SW 1271 (cell line): ENCODE data around the gene PROZ.

ENCODE experiments used
- DNase-seq, 2 experiments: peaks; one replicate each; lab custom pipeline; 2025; lab: John Stamatoyannopoulos, UW

Gene PROZ

DNA sequence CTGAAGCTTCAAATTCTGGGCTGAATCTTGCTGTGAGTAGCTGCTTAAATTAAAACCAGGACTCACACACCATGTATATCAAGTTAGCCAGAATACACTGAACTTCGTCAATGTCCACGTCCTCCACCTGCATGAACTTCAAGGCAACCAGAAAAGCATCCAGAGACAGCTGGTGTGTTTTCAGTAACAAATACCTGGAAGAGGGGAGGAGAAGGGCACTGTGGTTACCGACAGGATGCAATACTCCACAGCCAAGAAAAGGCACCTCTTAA lies 20.4 kb downstream of the PROZ start:
- no peak for DNase-seq

DNA sequence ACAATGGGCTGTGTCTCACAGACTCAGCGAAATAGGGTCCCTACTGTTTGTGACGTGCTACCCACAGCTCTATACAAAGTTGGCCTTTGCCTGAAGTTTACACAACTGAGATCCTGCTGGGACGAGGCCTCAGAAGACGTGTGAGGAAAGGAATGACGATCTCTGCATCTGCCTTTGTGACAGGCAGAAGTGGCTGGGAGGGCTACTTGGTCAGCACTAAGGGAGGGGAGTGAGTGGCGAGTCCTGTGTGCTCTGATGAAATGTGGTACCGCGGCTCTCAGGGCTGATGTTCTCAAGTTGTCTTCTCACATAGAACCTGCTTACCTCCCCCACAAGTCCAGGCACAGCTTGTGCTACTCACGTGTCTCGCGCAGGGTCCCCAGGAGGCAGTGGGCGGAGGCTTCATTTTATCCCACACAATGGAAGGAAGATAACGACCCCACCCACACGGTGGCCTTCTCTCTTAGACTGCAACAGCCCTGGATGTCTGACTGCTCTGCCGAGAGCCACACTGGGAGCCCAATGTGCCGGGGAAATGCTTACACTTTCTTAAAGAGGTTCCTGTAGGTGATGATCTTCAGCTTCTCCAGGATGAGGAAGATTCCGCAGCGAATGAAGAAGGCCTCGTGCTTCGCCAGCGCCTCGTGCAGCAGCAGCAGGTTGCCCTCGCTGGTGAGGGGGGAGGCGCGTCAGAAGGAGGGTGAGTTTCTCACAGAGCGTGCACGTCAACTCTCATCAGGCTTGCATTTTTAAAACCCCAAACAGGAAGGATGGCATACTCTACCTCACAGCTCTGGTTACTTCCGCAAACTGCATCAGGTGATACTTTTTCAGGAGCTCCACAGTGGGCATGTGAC lies 21.2 kb downstream of the PROZ start:
- no peak for DNase-seq

DNA sequence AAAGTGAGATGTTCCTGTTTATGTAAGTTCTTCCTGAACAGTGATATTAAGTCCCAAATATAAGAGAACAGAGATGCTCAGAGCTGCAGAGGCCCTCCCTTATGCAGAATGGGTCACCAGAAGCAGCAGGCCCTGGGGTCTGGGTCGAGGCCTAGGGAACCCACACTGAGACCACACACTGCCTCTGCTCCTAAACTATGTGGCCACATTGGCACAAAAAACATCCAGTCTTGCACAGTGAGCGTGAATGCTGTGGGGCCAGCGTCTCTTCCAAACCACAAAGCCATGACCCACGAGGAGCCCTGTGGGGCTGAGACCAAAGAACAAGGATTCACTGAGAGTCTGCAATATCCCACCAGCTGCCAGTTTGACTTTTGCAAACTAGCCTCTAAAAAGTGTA lies 23.6 kb downstream of the PROZ start:
- no peak for DNase-seq

DNA sequence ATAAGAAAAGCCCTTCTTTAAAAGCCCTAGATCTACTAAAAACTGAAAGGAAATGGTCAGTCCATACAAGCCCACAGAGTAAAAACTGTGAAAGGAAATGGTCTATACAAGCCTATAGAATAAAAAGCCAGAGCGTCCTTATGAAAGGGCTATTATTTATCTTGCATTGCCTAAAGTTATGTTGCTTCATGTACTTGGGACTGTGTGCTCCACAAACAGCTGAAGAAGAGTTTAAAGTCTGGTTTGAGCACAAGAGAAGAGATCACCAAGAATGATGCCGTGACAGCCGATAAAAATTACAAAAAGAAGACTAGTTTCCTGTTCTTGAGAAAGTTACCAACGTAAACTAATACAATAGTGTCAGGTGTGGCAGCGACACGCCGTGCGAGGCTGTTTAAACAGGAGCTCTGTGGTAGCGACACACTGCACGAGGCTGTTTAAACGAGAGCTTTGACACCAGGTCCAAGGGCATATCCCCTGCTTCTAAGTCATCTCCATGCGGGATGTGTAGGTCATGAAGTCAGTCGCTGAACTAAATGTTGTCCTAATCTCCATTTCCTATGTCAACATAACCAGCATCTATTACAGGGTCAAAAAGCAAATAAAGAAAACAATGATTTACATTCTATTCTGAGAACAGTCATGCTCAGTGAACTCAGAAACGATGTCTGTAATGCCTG lies 25.1 kb downstream of the PROZ start:
- no peak for DNase-seq

DNA sequence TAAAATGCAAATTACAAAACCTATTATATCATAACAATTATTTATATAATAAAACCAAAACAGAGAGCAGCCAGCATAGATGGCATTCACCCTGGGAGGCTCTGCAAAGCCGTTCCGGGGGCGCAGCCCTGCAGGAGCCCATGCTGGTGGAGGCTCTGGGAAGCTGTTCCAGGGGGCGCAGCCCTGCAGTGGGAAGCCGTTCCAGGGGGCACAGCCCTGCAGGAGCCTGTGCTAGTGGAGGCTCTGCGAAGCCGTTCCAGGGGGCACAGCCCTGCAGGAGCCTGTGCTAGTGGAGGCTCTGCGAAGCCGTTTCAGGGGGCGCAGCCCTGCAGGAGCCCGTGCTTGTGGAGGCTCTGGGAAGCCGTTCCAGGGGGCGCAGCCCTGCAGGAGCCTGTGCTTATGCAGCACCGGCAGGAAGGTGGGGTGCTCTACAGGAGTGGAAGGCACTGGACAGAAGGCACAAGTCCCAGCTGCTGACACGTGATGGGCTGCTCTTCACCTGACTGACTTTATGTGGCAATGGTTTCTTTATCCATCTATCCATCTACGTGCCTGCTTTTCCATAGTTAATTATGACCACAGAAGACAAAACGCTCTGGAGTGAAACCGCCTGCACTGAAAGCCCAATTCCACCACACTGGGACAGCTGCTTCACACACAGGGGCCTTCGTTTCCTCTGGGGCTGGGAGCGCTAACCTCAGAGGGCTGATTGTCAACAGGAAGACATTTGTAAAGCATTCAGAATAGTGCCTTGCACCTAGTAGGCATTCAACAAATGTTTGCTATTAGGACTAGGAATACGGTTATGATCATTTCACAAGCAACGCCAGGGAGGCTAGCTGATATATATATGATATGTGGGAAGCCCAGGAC lies 26.4 kb downstream of the PROZ start:
- DNase-seq = no peak

DNA sequence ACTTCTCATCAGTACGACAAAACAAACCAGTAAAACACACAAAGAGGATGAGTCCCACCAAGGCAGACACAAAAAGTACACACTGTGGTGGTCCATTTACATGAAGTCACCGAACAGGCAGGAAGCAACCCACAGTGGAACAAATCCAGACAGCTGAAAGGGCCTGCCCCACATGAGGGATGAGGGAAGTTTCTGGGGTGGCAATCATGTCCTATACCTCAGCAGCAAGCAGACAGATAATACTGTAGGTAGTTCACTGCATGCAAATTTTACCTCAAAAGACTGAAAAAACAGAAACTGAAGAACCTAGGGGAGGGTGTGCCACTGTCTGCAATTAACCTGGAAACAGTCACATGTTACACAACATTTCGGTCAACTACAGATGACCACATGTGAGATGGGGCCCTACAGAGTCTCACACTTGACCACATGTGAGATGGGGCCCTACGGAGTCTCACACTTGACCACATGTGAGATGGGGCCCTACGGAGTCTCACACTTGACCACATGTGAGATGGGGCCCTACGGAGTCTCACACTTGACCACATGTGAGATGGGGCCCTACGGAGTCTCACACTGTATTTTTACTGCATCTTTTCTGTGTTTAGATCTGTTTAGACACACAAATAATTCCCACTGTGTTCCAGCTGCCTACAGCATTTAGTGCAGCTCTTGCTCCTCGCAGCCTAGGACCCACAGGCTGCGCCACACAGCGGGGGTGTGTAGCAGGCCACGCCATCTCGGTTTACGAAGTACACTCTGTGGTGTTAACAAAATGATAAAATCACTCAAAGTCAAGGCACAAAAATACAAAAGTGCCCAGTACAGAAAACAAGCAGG lies 27.8 kb downstream of the PROZ start:
- no peak for DNase-seq

DNA sequence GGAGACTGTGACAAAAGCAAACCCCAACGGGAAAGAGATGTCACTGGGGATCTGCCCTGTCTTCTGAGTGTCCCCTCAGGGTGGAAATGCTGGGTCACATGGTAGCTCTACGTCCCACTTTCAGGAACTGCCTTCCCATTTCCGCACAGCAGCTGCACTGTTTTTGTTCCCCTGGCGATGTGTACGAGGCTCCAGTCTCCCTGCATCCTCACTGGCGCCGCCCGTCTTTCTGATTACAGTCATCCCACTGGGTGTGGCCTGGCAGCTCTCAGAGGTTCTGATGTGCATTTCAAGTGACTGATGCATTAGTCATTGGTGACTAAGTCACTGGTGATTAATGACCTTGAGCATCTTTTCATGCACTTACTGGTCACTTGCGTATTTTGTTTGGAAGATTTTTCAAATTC lies 28.8 kb downstream of the PROZ start:
- DNase-seq = peak; percentile 79 to 91

DNA sequence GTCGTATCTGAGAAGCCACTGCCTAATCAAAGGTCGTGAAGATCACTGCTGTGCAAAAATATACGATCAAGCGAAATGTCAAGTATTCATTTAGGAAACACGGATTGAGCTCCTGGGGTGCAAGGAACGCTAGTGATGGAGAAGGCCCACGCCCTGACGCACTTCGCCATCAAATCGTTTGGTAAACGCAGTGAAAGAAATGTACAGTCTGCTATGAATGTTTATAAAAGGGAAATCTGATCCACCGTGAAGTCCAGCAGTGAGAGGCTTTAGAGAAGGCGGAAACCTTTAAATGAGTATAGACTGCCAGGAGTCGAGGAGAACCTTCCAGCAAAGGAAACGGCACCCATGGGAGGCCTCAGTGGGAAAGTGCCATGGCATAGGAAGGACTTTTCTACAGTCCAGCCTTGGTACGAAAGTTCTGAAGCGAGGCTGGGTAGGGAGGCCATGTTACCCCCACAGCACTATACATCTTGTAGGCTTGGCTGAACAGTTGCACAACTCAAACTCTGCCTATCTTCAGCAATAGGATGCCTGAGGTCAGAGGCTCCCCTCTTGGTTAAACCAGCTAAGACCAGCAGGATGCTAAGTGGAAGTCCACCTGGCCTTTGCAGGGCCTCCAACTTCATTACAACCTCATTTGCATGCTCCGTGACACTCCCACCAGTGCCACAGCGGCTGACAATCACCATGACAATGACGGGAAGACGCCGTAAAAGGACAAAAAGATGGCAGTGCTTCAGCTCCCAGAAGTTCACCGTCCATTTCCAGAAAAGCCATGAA lies 29.6 kb downstream of the PROZ start:
- no peak for DNase-seq

DNA sequence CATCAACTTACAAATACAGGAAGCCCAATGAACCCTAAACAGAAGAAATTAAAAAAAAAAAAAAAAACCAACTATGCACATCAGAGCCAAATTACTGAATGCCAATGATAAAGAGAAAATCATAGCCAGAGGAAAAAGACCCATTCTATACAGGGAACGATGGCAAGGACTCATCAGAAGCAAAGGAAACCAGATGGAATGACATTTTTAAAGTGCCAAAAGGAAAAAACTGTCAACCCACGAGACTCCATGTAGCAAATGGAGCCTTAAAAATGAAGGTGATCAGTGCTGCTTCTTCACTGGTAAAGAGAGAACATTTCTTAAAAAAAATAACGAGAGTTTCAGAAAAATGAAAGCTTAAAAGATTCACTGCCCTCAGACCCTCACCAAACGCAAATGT lies 31.7 kb downstream of the PROZ start:
- no peak for DNase-seq

DNA sequence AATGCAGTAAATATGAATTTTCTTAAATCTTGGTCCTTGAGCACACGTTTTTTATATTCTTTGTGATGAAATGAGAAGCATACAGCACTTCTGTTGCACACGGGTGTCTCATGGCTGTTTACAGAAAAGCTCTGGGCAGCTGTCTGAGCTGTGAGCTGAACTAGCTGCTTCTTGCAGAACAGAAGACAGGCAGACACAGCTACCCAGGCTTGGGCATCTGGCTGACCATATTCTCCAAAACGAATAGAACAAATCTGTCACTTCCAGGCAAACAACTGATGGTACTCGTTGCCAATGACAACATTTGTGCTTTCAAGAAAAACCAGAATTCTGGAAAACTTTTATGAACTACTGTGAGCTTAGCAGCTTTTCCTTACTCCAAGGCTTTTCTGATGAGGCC lies 33.8 kb downstream of the PROZ start:
- no peak for DNase-seq

DNA sequence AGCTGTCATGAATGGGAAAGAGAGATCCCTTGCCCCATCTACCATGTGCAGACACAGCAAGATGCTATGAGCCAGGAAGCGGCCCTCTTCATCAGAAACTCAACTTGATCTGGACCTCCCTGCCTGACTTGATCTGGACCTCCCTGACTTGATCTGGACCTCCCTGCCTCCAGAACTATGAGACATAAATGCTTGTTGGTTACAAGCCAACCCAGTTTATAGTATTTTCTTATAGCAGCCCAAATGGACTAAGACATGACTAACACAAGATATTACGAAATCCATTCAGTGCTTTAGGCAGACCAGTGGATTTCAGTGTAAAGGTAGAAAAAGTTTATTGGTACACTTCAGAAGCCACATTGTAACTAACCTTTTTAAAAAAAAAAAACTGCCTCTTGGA lies 34.5 kb downstream of the PROZ start:
- no peak for DNase-seq

DNA sequence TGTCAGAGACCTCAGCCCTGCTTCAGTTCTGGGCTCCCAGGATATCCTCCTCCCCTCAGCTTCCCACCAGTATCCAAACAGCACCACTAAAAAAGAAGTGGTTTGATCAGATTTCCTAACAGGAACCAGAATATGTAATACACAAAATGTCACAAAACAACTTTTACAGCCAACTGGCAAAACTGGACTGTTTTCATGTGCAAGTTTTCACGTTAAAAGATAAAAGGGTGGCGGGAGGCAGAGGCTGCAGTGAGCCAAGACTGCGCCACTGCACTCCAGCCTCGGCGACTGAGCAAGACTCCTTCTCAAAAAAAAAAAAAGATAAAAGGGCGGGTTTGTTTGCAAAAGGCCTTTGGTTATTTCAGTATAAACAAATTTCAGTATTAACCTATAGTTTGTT lies 36.9 kb downstream of the PROZ start:
- no peak for DNase-seq

DNA sequence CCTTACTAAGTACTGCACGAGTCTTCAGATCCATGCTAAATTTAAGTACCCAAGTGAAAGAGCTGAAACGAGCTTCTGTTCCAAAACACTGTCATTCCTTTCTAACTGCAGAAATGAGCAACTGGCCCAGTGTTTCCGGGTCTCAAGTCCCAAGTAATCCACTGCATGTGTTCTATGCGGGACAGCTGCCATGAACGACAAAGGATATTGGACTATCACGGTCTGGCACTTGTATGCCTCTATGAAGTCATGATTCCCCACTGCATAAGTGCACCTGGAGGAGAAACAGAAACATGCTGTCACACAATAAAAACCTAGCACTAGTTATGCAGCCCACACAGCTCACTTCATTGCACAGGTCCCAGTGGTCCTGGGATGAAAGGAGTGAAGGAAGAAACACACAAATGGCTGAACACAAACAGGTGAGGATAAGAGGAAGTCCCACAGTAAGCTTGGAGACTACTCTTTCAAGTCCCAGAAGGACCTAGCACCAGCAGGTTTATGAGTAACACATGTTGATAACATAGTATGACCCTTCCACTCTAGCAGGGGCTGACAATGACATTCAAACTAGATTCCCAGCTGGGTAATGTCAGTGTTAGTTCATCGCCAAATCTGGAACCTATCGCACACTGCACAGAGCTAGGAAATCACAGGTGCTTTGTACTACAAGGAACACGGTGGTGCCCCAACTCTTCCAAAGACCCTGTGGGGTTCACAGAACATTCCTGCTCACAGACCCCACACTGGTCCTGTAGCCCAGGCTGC lies 38.7 kb downstream of the PROZ start:
- no peak for DNase-seq

DNA sequence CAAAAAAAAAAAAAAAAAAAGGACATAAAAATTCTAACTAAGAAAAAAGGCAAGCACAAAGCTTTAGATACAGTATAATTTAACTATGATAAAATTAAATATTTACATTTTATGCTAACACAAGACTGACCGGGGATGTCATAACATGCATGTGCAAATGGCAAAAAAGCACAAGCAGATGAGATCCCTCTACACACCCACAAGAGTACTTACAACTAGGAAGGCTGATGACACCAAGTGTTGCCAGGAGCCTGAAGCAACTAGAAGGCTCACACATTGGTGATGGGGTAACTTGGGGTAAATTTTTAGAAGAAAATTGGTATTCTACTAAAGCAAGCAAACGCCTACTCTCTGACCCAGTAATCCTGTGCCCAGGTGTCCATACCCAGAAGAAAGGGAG lies 43.4 kb downstream of the PROZ start:
- no peak for DNase-seq

DNA sequence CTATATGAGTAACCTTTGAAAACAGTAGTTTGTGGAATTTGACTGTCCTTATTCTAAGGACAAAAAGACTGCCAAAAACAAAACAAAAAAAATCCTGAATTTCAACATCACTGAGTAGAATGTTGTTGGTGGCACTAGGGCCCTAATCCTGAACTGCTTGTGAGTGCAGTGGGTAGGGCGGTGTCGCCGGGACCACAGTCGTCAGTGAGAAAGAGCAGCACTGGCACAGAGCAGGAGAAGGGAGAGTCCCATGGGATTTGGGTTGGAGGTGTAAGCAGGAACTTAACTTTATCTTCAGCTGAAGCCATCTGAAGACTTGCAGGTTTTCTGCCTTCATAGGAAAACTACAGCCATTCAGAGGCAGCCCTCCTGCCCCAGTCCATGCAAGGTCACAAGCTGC lies 44.5 kb downstream of the PROZ start:
- DNase-seq = no peak

DNA sequence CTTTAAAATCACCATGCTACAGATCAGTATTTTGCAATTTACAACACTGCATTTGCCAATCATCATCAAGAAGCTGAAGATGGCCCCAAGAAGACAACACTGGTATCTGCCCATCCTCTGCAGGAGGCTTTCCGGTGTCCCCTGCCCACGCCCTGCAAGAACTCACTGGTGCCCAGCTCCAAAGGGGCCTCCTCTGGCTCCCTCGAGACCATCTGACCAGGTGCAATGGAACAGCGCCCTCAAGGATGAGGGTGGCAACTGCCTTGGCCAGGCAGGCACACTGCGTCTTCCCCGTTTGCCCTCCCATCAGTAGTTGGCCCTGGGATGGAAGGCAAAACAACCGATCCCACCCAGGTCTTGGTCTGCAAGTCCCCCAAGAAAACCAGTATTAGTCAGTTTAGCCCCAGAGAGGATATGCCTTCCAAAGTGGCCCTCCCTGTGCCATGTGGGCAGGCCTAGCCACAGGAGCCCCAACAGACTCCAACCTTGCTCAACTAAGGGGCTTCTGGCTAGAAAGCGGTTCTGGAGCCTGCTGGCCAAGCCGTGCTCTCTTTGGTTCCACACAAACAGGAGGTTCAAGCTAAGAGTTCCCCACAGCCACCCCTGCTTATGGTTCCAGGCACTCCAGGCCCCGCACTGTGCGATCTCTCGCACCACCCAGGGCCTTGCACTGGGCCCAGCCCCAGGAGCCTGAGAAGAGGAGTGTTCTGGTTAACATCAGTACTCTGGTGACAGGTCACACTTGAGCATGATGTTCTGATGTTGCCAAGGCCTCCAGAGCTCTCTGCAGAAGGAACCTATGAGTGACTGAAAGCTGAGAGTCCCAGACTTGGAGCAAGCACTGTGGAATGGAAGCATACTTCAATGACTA lies 45.3 kb downstream of the PROZ start:
- DNase-seq = no peak

DNA sequence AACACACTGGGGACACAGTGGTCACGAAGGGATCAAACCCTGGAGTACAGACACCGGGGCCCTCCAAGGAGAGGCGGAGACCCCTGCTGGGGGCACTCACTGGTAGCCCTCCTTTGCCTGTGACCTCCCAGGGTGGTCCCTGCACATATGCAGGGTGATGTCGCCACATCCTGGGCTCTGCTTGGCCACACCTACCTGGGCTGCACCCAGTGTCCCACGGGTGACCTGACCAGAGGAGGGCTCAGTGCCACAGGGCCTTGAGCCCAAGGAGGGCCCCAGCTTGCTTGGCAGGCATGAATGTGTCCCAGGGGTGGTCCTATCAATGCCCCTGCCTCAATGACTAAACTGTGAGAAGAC lies 45.9 kb downstream of the PROZ start:
- DNase-seq = no peak

DNA sequence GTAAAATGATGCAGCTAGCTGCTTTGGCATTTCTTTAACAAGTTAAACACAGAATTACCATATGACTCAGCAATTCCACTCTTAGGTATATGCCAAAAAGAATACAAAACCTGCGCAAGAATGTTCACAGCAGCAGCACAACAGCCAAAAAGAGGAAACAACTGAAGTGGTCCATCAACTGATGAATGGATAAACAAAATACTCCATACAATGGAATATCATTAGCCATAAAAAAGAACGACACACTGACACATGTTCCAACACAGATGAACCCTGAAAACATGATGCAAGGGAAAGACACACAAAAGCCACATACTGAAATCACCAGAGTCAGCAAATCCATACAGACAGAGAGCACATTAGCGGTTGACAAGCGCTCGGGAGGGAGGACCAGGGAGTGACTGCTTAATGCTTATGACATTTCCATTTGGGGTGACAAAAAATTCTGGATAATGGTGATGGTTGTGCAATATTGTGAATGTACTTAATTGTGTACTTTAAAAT lies 47.0 kb downstream of the PROZ start:
- no peak for DNase-seq

DNA sequence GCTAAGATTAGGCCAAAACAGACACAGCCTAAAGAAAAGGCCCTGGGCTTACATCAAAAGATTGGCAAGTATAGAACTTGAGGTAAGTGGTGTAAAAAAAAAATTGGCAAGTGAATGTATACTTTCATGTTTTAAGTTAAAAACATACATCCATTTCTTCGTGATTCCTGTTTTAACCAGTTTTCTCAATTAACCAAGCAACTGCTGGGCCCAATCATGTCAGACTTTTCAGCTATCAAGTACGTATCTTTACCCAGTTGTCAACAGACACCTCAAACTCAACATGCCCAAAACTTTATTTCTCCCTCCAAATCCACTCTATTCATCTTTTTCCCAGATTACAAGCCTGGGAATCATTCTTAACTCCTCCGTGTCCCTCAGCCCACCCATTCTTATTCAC lies 49.0 kb downstream of the PROZ start:
- no peak for DNase-seq
